ENCODE results near the gene RASGRF1. TPM values are rescaled to one million over a fixed set of nuclear protein-coding genes. Genes with fewer than 3 reads are reported as not detected.

The RASGRF1 gene
- polyA plus RNA-seq, 1 donor from 2014 or later, result 11.0 TPM

DNA sequence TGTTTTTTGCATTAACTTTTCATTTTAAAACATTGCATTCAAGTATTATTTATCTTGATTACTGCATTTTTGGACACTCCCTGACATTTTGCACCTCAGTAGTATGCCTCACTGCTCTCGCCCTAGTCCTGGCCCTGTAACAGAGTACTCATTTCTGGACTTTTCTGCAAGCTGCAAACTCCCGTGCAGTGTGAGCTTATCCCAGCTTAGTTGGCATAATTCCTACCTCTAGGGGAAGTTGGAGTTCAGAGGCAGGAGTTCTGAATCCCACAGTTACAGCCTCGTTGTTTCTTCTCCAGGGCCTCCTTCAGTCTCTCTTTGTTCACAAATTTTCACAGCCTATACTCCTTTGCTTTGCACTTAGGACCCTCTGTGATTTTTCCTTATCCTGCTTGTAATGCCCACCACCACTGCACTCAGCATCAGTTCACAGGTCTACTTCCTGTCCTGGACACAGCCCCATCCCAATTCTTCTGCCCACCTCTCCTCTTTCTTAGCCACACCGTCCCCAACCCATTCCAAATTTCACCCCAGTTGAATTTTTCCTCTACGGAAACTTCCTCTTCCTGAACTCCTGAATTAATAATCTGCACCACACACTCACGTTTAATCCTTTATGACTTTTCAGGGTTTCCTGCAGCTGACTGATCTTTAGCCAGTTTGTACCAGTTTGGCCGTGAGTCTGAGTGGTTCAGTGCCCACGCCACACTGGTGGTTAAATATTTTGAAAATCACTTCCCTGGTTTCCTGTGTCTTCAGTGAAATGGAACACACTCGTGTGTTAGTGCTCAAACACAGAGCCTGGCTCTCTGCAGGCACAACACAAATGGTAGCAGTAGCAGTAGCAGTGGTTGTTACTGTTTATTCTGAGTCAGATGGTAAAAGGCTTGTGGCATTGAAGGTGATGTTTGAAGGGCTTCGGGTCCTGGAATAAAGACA, 139.4 kb downstream of the RASGRF1 start:
- Histone ChIP-seq H3K9me3 (ENCODE audit: low read length) (no peaks in the 10 kb centered on the region), H3K9ac (ENCODE audit: low read length) (no peak overlapping the region), H3K4me3 (ENCODE audit: low read length) (no peak overlapping the region), H3K4me2 (ENCODE audit: low read length) (no peak overlapping the region), H3K27me3 (ENCODE audit: insufficient read depth, low read depth, low read length) (no peaks in the 10 kb centered on the region), H3K79me2 (replicated peaks; ENCODE audit: insufficient read depth, low read length) (no peaks in the 10 kb centered on the region), H3K9me2 (ENCODE audit: insufficient read depth, low read length) (no peaks in the 10 kb centered on the region), H2AFZ (ENCODE audit: low read depth, low read length) (no peak overlapping the region), H3F3A (ENCODE audit: insufficient read depth, low read length, poor library complexity, severe bottlenecking) (no peaks in the 10 kb centered on the region), H3K27ac (ENCODE audit: low read length) (no peak overlapping the region), H4K20me1 (ENCODE audit: insufficient read depth) (no peaks in the 10 kb centered on the region), H3K36me3 (ENCODE audit: insufficient read depth, low read length) (no peaks in the 10 kb centered on the region)
- TF ChIP-seq TAF1 (IDR thresholded peaks at IDR 0.05; ENCODE audit: low read depth), result no peak
- no peak for TF ChIP-seq EZH2 (IDR thresholded peaks at IDR 0.05; ENCODE audit: borderline replicate concordance, insufficient read depth, low read length, poor library complexity, severe bottlenecking)
- TF ChIP-seq EP300 (conservative IDR thresholded peaks at IDR 0.05; ENCODE audit: poor library complexity, severe bottlenecking), result no peak

DNA sequence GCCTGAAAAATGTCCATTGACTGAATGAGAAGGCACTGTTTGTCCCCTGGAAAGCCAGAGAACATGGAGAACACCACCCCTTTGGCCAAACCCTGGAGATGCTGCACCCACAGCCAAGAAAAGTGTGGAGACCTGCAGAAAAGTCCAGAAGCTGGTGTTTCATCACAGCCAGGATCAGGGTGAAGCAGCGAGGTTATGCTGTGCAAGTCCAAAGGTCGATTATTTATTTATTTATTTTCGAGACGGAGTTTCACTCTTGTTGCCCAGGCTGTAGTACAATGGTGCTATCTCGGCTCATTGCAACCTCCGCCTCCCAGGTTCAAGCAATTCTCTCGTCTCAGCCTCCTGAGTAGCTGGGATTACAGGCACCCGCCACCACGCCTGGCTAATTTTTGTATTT, 140.2 kb downstream of the RASGRF1 start:
- Histone ChIP-seq H3K4me3 (ENCODE audit: low read length) (no peak overlapping the region), H3K27ac (ENCODE audit: low read length) (no peak overlapping the region), H3K36me3 (ENCODE audit: insufficient read depth, low read length) (no peaks in the 10 kb centered on the region), H3K9ac (ENCODE audit: low read length) (no peak overlapping the region), H3K79me2 (replicated peaks; ENCODE audit: insufficient read depth, low read length) (no peaks in the 10 kb centered on the region), H2AFZ (ENCODE audit: low read depth, low read length) (no peak overlapping the region), H3K4me2 (ENCODE audit: low read length) (no peak overlapping the region), H4K20me1 (ENCODE audit: insufficient read depth) (no peaks in the 10 kb centered on the region), H3K9me3 (ENCODE audit: low read length) (no peaks in the 10 kb centered on the region), H3K9me2 (ENCODE audit: insufficient read depth, low read length) (no peaks in the 10 kb centered on the region), H3F3A (ENCODE audit: insufficient read depth, low read length, poor library complexity, severe bottlenecking) (no peaks in the 10 kb centered on the region), H3K27me3 (ENCODE audit: insufficient read depth, low read depth, low read length) (peaks cover 6% of the 10 kb centered on the region)
- TF ChIP-seq EZH2 (IDR thresholded peaks at IDR 0.05; ENCODE audit: borderline replicate concordance, insufficient read depth, low read length, poor library complexity, severe bottlenecking) (no peak), POLR2AphosphoS5 (IDR thresholded peaks at IDR 0.05) (no peak), SMC3 (conservative IDR thresholded peaks at IDR 0.05; ENCODE audit: poor library complexity) (no peak), MXI1 (conservative IDR thresholded peaks at IDR 0.05; ENCODE audit: poor library complexity, severe bottlenecking) (no peak), RAD21 (conservative IDR thresholded peaks at IDR 0.05) (no peak), EP300 (conservative IDR thresholded peaks at IDR 0.05; ENCODE audit: poor library complexity, severe bottlenecking) (no peak), TAF1 (IDR thresholded peaks at IDR 0.05; ENCODE audit: low read depth) (no peak)
- TF ChIP-seq, protein P1, sequence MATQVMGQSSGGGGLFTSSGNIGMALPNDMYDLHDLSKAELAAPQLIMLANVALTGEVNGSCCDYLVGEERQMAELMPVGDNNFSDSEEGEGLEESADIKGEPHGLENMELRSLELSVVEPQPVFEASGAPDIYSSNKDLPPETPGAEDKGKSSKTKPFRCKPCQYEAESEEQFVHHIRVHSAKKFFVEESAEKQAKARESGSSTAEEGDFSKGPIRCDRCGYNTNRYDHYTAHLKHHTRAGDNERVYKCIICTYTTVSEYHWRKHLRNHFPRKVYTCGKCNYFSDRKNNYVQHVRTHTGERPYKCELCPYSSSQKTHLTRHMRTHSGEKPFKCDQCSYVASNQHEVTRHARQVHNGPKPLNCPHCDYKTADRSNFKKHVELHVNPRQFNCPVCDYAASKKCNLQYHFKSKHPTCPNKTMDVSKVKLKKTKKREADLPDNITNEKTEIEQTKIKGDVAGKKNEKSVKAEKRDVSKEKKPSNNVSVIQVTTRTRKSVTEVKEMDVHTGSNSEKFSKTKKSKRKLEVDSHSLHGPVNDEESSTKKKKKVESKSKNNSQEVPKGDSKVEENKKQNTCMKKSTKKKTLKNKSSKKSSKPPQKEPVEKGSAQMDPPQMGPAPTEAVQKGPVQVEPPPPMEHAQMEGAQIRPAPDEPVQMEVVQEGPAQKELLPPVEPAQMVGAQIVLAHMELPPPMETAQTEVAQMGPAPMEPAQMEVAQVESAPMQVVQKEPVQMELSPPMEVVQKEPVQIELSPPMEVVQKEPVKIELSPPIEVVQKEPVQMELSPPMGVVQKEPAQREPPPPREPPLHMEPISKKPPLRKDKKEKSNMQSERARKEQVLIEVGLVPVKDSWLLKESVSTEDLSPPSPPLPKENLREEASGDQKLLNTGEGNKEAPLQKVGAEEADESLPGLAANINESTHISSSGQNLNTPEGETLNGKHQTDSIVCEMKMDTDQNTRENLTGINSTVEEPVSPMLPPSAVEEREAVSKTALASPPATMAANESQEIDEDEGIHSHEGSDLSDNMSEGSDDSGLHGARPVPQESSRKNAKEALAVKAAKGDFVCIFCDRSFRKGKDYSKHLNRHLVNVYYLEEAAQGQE (IDR thresholded peaks at IDR 0.05; ENCODE audit: borderline replicate concordance), result no peak
- TF ChIP-seq, protein P2, sequence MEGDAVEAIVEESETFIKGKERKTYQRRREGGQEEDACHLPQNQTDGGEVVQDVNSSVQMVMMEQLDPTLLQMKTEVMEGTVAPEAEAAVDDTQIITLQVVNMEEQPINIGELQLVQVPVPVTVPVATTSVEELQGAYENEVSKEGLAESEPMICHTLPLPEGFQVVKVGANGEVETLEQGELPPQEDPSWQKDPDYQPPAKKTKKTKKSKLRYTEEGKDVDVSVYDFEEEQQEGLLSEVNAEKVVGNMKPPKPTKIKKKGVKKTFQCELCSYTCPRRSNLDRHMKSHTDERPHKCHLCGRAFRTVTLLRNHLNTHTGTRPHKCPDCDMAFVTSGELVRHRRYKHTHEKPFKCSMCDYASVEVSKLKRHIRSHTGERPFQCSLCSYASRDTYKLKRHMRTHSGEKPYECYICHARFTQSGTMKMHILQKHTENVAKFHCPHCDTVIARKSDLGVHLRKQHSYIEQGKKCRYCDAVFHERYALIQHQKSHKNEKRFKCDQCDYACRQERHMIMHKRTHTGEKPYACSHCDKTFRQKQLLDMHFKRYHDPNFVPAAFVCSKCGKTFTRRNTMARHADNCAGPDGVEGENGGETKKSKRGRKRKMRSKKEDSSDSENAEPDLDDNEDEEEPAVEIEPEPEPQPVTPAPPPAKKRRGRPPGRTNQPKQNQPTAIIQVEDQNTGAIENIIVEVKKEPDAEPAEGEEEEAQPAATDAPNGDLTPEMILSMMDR (IDR thresholded peaks at IDR 0.05; ENCODE audit: poor library complexity, severe bottlenecking), result no peak

All from neural cell (in vitro differentiated cells).